Measurements from ENCODE around the gene NEK2. TPM values are rescaled to one million over a fixed set of nuclear protein-coding genes. Genes with fewer than 3 reads are reported as not detected.

Gene NEK2
- total RNA-seq, 2 experiments from 2014 or later = 60.8 to 62.3 TPM

DNA sequence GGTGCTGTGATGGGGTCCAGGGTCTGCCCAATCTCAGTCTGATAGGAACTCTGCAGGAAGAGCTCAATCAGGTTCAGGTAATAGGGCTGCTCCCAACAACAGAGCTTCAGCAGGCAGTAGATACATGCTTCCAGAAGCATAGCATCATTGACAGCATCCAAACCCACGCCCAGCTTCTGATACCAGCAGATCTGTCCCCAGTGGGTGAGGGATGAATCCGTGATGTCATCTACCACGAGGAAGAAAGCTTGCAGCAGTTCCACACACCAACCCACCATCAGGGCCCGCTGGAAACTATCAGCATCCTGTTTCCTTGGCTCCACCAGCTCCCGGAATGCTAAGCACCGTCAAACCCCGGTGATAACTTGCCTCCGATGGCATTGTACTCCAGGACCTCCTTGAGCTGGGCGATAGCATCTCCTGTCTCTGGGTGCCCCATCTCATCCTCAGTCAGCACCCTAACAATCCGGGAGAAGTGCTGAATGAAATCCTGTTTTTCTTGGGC, 14.7 kb downstream of the NEK2 start:
- no peaks in the 10 kb centered on the region for H3K9me3 Mint-ChIP-seq
- CTCF ChIA-PET = no interaction called here
- H3K4me3 Mint-ChIP-seq = no peak overlapping the region
- no peaks in the 10 kb centered on the region for H3K27me3 Mint-ChIP-seq (ENCODE audit: low read depth)
- H3K4me1 Mint-ChIP-seq (ENCODE audit: low read depth) = no peaks in the 10 kb centered on the region
- peaks cover 6% of the 10 kb centered on the region for H3K36me3 Mint-ChIP-seq (ENCODE audit: low read depth)
- intact Hi-C loops (cut with micrococcal nuclease) = no loop called here
- DNase-seq = no peak
- no peak overlapping the region for H3K27ac Mint-ChIP-seq

DNA sequence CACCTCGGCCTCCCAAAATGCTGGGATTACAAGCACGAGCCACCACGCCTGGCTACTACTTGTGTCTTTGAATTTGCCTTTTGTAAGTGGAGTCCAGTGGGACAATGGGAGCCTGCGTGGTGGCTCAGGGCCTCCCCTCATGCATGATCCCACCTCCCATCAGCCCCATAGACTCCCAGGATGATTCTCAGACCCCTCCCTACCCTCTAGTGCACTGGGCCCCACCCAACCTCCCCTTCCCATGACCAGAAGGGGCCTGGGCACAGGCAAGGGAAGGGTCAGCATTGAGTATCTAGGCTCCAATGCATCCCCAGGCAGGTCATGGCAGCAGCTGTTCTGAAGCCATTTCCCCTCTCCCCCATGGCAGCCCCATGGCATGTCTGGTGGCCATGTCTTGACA, 18.7 kb downstream of the NEK2 start:
- Mint-ChIP-seq H3K4me3 (no peak overlapping the region), H3K36me3 (ENCODE audit: low read depth) (no peaks in the 10 kb centered on the region), H3K4me1 (ENCODE audit: low read depth) (no peaks in the 10 kb centered on the region), H3K27ac (no peak overlapping the region), H3K27me3 (ENCODE audit: low read depth) (no peaks in the 10 kb centered on the region), H3K9me3 (no peaks in the 10 kb centered on the region)
- DNase-seq = no peak
- intact Hi-C loops (cut with micrococcal nuclease) = loop anchor here (10.0 kb wide), 1 partner anchor 1072 kb away; no protein-coding TSS in a partner anchor
- CTCF ChIA-PET = no interaction called here

DNA sequence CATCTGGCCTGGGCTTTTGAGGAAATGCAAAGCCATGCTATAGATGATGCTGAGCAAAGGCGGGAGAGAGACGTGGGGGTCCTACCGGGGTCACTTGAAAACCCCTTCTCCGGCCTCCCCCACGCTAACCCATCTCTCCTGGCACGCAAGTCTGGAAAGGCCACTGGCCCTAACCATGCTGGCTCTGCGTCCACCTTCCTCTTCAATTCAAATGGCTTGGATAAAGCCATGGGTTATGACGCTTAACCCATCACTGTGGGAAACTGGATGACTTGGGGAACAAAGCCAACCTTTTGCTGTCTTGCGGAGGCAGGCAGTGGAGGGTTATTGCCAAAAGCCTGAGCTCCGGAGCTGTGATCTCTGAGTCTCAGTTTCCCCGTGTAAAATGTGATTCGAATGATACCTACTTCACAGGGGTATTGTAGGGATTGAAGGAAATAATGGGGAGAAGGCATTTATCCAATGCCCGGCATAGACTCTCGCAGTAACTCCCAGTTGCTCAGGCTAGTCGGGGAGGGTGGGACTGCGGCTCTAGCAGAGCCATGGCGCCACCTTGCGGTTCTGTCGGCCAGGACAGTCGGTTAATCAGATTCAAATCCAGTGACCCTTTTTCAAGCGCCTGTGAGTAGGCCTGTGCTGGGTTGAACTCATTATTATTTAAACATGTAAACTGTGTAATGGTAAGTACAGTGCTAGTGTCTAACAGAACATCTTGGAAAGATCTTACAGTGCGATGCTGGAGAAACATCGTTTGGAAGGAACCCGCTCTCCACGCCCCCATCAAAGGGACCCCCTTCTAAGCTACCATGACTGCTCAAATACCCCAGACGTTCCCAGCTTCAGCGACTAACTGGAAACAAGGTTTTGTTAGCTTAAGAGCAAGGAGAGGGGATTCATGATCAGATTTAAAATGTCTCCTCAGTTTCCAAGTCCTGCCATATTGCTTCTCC, 20.3 kb downstream of the NEK2 start:
- no peak overlapping the region for H3K4me3 Mint-ChIP-seq
- peak; percentile 89 for DNase-seq
- CTCF ChIA-PET = interaction anchor here (0.5 to 3.7 kb wide), 29 partner anchors 10 to 1190 kb away, joined by 3 to 41 read pairs (median 3); partner anchors contain the start of gene SLC30A1
- H3K27ac Mint-ChIP-seq = no peak overlapping the region
- H3K36me3 Mint-ChIP-seq (ENCODE audit: low read depth) = no peaks in the 10 kb centered on the region
- no peaks in the 10 kb centered on the region for H3K4me1 Mint-ChIP-seq (ENCODE audit: low read depth)
- H3K27me3 Mint-ChIP-seq (ENCODE audit: low read depth) = no peaks in the 10 kb centered on the region
- intact Hi-C loops (cut with micrococcal nuclease) = loop anchor here (1.0 to 10.0 kb wide), 6 partner anchors 78 to 1070 kb away; no protein-coding TSS in a partner anchor
- no peaks in the 10 kb centered on the region for H3K9me3 Mint-ChIP-seq

DNA sequence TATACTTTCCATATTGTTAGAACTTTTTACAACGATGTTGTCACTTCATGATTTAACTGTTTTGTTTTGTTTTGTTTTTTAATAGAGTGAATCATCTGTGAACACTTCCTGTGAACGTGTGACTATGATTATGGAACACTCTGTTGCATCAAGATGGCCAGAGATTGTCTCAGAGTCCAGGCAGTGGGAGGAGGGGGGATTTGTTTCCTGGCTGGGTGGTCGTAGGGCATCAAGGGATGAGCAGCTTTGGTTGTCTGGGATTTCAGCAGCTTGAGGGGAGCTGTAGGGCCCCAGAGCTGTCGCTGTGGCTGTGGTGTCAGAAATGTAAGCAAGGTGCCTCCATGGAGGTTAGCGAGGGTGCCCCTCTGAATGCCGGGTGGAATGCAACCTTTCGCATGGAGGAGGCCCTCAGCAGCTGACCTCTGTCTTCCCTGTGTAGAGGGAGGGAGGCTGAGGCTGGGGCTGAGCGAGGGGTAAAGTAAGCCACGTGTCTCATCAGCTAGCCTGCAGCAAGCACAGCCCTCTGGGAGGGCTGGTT, 21.4 kb downstream of the NEK2 start:
- H3K4me3 Mint-ChIP-seq = no peak overlapping the region
- H3K27me3 Mint-ChIP-seq (ENCODE audit: low read depth) = no peaks in the 10 kb centered on the region
- intact Hi-C loops (cut with micrococcal nuclease) = loop anchor here (2.0 to 10.0 kb wide), 2 partner anchors 177 to 1069 kb away; no protein-coding TSS in a partner anchor
- H3K9me3 Mint-ChIP-seq = no peaks in the 10 kb centered on the region
- H3K4me1 Mint-ChIP-seq (ENCODE audit: low read depth) = no peaks in the 10 kb centered on the region
- H3K36me3 Mint-ChIP-seq (ENCODE audit: low read depth) = no peaks in the 10 kb centered on the region
- H3K27ac Mint-ChIP-seq = no peak overlapping the region
- CTCF ChIA-PET = interaction anchor here (0.6 to 3.7 kb wide), 18 partner anchors 11 to 405 kb away, joined by 3 to 41 read pairs (median 3); partner anchors contain the start of gene SLC30A1
- DNase-seq = no peak

DNA sequence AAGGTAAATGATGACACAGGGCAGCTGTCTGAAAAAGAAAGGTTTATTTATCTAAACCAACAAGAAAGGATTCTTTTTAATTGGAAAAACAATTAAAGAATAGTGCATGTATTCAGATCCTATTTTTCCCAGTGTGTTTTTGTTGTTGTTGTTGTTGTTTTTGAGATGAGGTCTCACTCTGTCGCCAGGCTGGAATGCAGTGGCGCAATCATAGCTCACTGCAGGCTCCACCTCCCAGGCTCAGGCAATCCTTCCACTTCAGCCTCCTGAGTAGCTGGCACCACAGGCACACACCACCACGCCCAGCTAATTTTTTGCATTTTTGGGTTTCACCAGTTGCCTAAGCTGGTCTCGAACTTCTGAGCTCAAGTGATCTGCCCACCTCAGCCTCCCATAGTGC, 22.1 kb downstream of the NEK2 start:
- Mint-ChIP-seq H3K4me3 (no peak overlapping the region), H3K27me3 (ENCODE audit: low read depth) (no peaks in the 10 kb centered on the region), H3K27ac (no peak overlapping the region), H3K36me3 (ENCODE audit: low read depth) (no peaks in the 10 kb centered on the region), H3K4me1 (ENCODE audit: low read depth) (no peaks in the 10 kb centered on the region), H3K9me3 (no peaks in the 10 kb centered on the region)
- DNase-seq = no peak
- intact Hi-C loops (cut with micrococcal nuclease) = loop anchor here (10.0 kb wide), 1 partner anchor 1068 kb away; no protein-coding TSS in a partner anchor
- CTCF ChIA-PET = interaction anchor here (0.9 to 3.7 kb wide), 8 partner anchors 14 to 183 kb away, joined by 3 to 41 read pairs (median 3); partner anchors contain the start of gene SLC30A1

DNA sequence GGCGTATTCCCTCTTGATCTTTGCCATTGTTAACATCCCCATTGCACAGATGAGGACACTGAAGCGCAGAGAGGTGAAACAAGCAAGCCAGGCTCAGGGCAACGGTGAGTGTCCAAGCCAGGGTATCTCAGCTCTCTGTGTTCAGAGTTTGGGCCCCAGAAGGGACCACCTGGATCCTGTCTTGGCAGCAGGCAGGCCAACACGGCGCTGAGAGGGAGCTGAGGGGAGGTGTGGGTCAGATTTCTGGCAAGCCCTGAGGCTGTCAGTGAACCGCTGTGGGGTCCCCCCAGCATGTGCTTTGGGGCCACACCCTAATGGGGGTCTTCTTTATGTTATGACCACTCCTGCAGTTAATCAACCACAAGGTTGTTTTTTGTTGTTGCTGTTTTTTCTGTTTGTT, 23.1 kb downstream of the NEK2 start:
- Mint-ChIP-seq H3K4me1 (ENCODE audit: low read depth) (no peaks in the 10 kb centered on the region), H3K4me3 (no peak overlapping the region), H3K27me3 (ENCODE audit: low read depth) (no peaks in the 10 kb centered on the region), H3K9me3 (no peaks in the 10 kb centered on the region), H3K36me3 (ENCODE audit: low read depth) (no peaks in the 10 kb centered on the region), H3K27ac (no peak overlapping the region)
- intact Hi-C loops (cut with micrococcal nuclease) = loop anchor here (10.0 kb wide), 1 partner anchor 1068 kb away; no protein-coding TSS in a partner anchor
- DNase-seq = no peak
- CTCF ChIA-PET = interaction anchor here (1.1 to 3.7 kb wide), 5 partner anchors 20 to 329 kb away, joined by 3 to 41 read pairs (median 4); partner anchors contain the start of gene SLC30A1

DNA sequence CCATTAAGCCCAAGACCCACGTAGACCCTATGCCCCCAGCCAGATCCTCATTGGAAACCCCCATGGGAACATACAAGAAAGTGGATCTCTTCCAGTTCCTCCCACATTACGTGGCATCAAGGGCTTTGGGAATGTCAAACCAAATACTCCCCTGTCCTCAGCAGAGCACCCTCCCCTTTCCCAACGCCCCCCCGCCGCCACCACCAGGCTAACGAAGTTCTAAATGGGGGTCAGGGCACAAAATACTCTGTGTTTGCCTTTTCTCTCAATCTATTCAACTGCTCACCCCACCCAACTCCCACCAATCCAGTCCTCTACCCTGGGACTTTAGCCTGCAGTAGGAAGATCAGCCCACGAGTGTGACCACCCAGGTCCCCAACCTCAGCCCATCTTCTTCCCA, 24.5 kb downstream of the NEK2 start:
- DNase-seq = no peak
- Mint-ChIP-seq H3K27ac (no peak overlapping the region), H3K4me3 (no peak overlapping the region), H3K9me3 (no peaks in the 10 kb centered on the region), H3K36me3 (ENCODE audit: low read depth) (no peaks in the 10 kb centered on the region), H3K4me1 (ENCODE audit: low read depth) (no peaks in the 10 kb centered on the region), H3K27me3 (ENCODE audit: low read depth) (no peaks in the 10 kb centered on the region)
- intact Hi-C loops (cut with micrococcal nuclease) = loop anchor here (10.0 kb wide), 1 partner anchor 1066 kb away; no protein-coding TSS in a partner anchor
- CTCF ChIA-PET = interaction anchor here (0.7 to 1.5 kb wide), 3 partner anchors 8 to 136 kb away, joined by 3 to 6 read pairs (median 4); partner anchors contain the start of gene SLC30A1

DNA sequence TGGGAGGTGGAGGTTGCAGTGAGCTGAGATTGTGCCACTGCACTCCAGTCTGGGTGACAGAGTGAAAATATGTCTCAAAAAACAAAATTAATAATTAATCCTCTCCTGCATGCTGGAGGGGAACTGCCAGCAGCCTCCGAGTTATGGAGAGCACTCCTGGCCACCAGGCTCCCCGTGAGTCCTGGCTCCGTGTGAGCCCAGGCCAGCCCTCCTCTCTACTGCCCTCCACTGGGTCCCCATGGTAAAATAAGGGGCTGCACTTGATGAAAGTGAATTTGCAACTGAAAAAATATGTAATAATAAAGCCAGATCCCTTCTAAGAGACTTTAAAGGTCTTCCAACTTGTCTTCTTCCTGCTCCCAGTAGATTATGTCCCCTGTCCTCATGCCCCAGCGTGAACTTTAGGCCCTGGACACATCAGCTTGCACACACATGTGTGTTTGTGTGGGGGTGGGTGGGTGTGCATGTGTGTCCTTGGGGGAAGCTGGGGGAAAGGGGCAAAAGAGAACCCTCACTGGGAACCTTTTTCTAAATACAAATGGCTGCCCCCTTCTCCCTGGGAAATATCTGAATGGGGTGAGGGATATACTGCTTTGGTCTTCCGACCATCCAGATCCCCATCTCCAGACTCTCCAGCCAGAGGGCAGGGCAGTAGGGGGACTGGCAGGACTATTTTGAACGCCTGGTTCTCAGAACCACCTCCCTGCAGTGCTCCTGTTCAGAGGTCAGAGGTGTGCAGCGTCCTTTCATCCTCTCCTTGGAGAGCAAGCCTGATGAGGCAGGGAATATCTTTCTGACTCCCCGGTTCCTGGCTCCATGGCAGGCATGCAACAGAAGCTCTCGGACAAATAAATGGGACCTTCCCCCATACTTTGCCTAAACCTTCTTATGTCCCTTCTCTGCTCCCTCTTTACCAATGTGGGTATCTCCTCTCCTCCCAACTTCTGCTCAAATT, 26.2 kb downstream of the NEK2 start:
- no peaks in the 10 kb centered on the region for H3K27me3 Mint-ChIP-seq (ENCODE audit: low read depth)
- H3K27ac Mint-ChIP-seq = no peak overlapping the region
- CTCF ChIA-PET = interaction anchor here (0.9 to 1.4 kb wide), 2 partner anchors 11 to 16 kb away, joined by 3 to 7 read pairs; no protein-coding TSS in a partner anchor
- DNase-seq = peak; percentile 51
- intact Hi-C loops (cut with micrococcal nuclease) = loop anchor here (1.0 kb wide), 1 partner anchor 72 kb away; no protein-coding TSS in a partner anchor
- H3K4me3 Mint-ChIP-seq = no peak overlapping the region
- no peaks in the 10 kb centered on the region for H3K9me3 Mint-ChIP-seq
- H3K4me1 Mint-ChIP-seq (ENCODE audit: low read depth) = peaks cover under 1% of the 10 kb centered on the region
- no peaks in the 10 kb centered on the region for H3K36me3 Mint-ChIP-seq (ENCODE audit: low read depth)

DNA sequence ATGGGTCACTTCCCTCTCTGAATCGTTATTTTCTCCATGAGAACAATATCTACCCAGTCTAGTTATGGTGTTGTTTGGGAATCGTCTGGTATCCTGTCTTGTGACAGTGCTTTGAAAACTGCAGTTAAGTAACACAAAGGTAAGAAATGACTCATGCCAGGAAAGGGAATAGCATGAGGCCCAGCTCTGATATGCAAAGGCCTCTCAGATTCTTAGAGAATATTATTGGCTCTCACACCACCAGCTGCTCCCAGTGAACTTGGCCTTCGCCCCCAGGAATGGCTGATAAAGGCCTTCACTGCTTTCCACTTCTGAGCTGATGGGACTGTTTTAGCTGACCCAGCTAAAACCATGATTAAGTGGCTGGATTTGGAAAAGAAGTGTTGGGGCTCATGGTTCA, 27.1 kb downstream of the NEK2 start:
- Mint-ChIP-seq H3K27ac (no peak overlapping the region), H3K36me3 (ENCODE audit: low read depth) (no peaks in the 10 kb centered on the region), H3K4me1 (ENCODE audit: low read depth) (peaks cover 9% of the 10 kb centered on the region), H3K4me3 (no peak overlapping the region), H3K27me3 (ENCODE audit: low read depth) (no peaks in the 10 kb centered on the region), H3K9me3 (no peaks in the 10 kb centered on the region)
- CTCF ChIA-PET = interaction anchor here (0.9 to 1.4 kb wide), 2 partner anchors 10 to 15 kb away, joined by 3 to 7 read pairs; no protein-coding TSS in a partner anchor
- intact Hi-C loops (cut with micrococcal nuclease) = no loop called here
- DNase-seq = no peak

DNA sequence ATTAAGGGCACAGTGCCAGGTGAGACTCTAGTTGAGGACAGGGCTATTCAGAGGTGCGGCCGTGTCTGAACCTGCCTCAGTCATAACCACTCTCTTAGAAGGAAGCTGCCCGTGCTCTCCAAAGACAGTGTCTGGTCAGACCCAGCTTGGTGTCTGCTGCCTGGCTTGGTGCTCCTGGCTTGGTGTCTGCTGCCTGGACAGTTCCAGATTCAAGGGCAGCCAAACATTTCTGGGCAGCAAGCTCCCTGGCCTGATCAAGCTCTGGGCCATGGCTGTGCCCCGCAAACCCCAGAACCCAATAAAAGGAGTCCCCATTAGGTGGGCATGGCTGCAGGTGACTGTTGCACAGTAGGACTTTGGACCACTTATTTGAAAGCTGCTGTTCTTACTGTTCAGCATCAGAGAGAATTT, 27.7 kb downstream of the NEK2 start:
- Mint-ChIP-seq H3K9me3 (no peaks in the 10 kb centered on the region), H3K36me3 (ENCODE audit: low read depth) (no peaks in the 10 kb centered on the region), H3K4me1 (ENCODE audit: low read depth) (peaks cover 12% of the 10 kb centered on the region), H3K27ac (no peak overlapping the region), H3K27me3 (ENCODE audit: low read depth) (no peaks in the 10 kb centered on the region), H3K4me3 (no peak overlapping the region)
- DNase-seq = no peak
- CTCF ChIA-PET = interaction anchor here (0.7 to 1.4 kb wide), 3 partner anchors 15 to 170 kb away, joined by 3 to 7 read pairs (median 4); no protein-coding TSS in a partner anchor
- intact Hi-C loops (cut with micrococcal nuclease) = no loop called here

DNA sequence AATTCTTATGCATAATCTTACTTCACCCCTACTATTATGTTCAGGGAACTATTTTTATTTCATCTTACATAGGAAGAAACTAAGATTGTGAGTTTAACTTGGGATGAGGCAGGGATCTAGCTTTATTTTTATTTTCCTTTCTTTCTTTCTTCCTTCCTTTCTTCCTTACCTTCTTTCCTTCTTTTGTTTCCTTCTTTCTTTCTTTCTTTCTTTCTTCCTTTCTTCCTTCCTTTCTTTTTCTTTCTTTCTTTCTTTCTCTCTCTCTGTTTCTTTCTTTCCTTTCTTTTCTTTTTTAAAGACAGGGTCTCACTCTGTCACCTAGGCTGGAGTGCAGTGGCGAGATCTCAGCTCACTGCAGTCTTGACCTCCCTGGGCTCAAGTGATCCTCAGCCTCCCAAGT, 28.9 kb downstream of the NEK2 start:
- no peak for DNase-seq
- no peaks in the 10 kb centered on the region for H3K9me3 Mint-ChIP-seq
- H3K36me3 Mint-ChIP-seq (ENCODE audit: low read depth) = no peaks in the 10 kb centered on the region
- no peak overlapping the region for H3K27ac Mint-ChIP-seq
- no peak overlapping the region for H3K4me3 Mint-ChIP-seq
- peaks cover 12% of the 10 kb centered on the region for H3K4me1 Mint-ChIP-seq (ENCODE audit: low read depth)
- CTCF ChIA-PET = interaction anchor here (0.6 to 0.7 kb wide), 3 partner anchors 21 to 440 kb away, joined by 3 read pairs; no protein-coding TSS in a partner anchor
- no peaks in the 10 kb centered on the region for H3K27me3 Mint-ChIP-seq (ENCODE audit: low read depth)
- intact Hi-C loops (cut with micrococcal nuclease) = no loop called here
